H1 (cell line): ENCODE results near the gene IST1. TPM values are rescaled to one million over a fixed set of nuclear protein-coding genes. Genes with fewer than 3 reads are reported as not detected.
A peak's percentile ranks its signal among the peaks of the same experiment; 100 is the strongest.

Source experiments
- ASH2L ChIP-seq: fragments of 200-600, 300-600 bp; sonication (generic); IDR thresholded peaks from one replicate; pipeline ENCODE4 v1.7.1; 2017; ENCODE audit warnings: low read length
- BACH1 ChIP-seq: IDR thresholded peaks from 2 replicates; pipeline ENCODE4 v1.6.1; 2012; ENCODE audit warnings: low read length, improper control_type of control experiment
- BCL11A ChIP-seq, 2 experiments: IDR thresholded peaks; one replicate each; pipeline ENCODE4 v1.6.1; 2011; ENCODE audit warnings: low read depth in 2 of 2, low read length in 2 of 2, mild to moderate bottlenecking in 2 of 2
- CBX8 ChIP-seq: fragments of 300-800, 300-1000 bp; sonication (generic); IDR thresholded peaks from 2 replicates; pipeline ENCODE4 v1.7.1; 2016; ENCODE audit warnings: low read depth, low read length, borderline replicate concordance
- CHD1 ChIP-seq: IDR thresholded peaks from 2 replicates; pipeline ENCODE4 v1.6.1; 2012; ENCODE audit warnings: low read depth, low read length, improper control_type of control experiment
- CREB1 ChIP-seq: IDR thresholded peaks from 2 replicates; pipeline ENCODE4 v1.6.1; 2012; ENCODE audit warnings: inconsistent platforms
- CTBP2 ChIP-seq: IDR thresholded peaks from 2 replicates; pipeline ENCODE4 v1.7.0; 2011; ENCODE audit warnings: borderline replicate concordance, mild to moderate bottlenecking, moderate library complexity, mixed read lengths, low read length; ENCODE audit not compliant: insufficient read depth, insufficient read length
- EGR1 ChIP-seq: IDR thresholded peaks from 2 replicates; pipeline ENCODE4 v1.6.1; 2011; ENCODE audit warnings: low read depth, low read length, borderline replicate concordance
- EP300 ChIP-seq, 2 experiments: IDR thresholded peaks; 1 replicate in 1 of 2; 2 replicates in 1 of 2; pipeline ENCODE4 v1.6.1; 2011 to 2012; ENCODE audit warnings: low read depth in 2 of 2, low read length in 2 of 2, mild to moderate bottlenecking in 2 of 2, borderline replicate concordance in 1 of 2, inconsistent platforms in 1 of 2, moderate library complexity in 1 of 2
- HDAC6 ChIP-seq: IDR thresholded peaks from one replicate; pipeline ENCODE4 v1.7.1; 2012; ENCODE audit warnings: low read depth, mild to moderate bottlenecking, inconsistent platforms, low read length, moderate library complexity
- JUND ChIP-seq: IDR thresholded peaks from 2 replicates; pipeline ENCODE4 v1.6.1; 2011; ENCODE audit warnings: mild to moderate bottlenecking, improper control_type of control experiment, low read length
- KDM1A ChIP-seq: fragments of 200-600, 300-600 bp; sonication (generic); IDR thresholded peaks from 2 replicates; pipeline ENCODE4 v1.7.1; 2016; ENCODE audit warnings: mild to moderate bottlenecking, low read length, borderline replicate concordance
- NANOG ChIP-seq: IDR thresholded peaks from 2 replicates; pipeline ENCODE4 v1.6.1; 2011; ENCODE audit warnings: low read length, low read depth, mild to moderate bottlenecking, inconsistent platforms; ENCODE audit not compliant: insufficient read depth, poor library complexity, severe bottlenecking
- NRF1 ChIP-seq: IDR thresholded peaks from 2 replicates; pipeline ENCODE4 v1.6.1; 2011; ENCODE audit warnings: mild to moderate bottlenecking, low read depth, low read length, improper control_type of control experiment
- RFX5 ChIP-seq: IDR thresholded peaks from 2 replicates; pipeline ENCODE4 v1.6.1; 2011; ENCODE audit warnings: low read depth, low read length, improper control_type of control experiment, borderline replicate concordance
- RNF2 ChIP-seq: fragments of 200-900, 300-1000 bp; sonication (generic); IDR thresholded peaks from 2 replicates; pipeline ENCODE4 v1.7.1; 2016; ENCODE audit warnings: borderline replicate concordance, low read depth, mild to moderate bottlenecking, antibody characterized with exemption, low read length; ENCODE audit not compliant: poor library complexity, severe bottlenecking; ENCODE audit errors: missing control alignments
- SIN3A ChIP-seq, 2 experiments: IDR thresholded peaks in 1 of 2; conservative IDR thresholded peaks in 1 of 2; 2 replicates each; pipeline ENCODE4 v1.6.1; 2011 to 2012; ENCODE audit warnings: low read length in 2 of 2, improper control_type of control experiment in 1 of 2, low read depth in 1 of 2, mild to moderate bottlenecking in 1 of 2
- SP1 ChIP-seq: IDR thresholded peaks from 2 replicates; pipeline ENCODE4 v1.6.1; 2011; ENCODE audit warnings: low read depth, low read length
- TAF1 ChIP-seq: IDR thresholded peaks from 2 replicates; pipeline ENCODE4 v1.6.1; 2011; ENCODE audit warnings: mild to moderate bottlenecking, low read depth, low read length
- YY1 ChIP-seq: IDR thresholded peaks from 2 replicates; pipeline ENCODE4 v1.6.1; 2011; ENCODE audit warnings: low read depth, mild to moderate bottlenecking, low read length
- polyA plus RNA-seq, 7 experiments: library from polyadenylated mRNA; depleted of rRNA in 3 of 7; stranded (reverse) in 5 of 7; unstranded in 2 of 7; fragments of >200 nt in 5 of 7; fragments of 200-250 nt in 2 of 7; gene quantifications; 1 replicate in 5 of 7; 2 replicates in 1 of 7; 4 replicates in 1 of 7; pipeline versions ENCODE4 v1.2.1 to v1.2.3, GENCODE V29; 2011 to 2013; ENCODE audit warnings: missing spikeins in 2 of 7, mixed read lengths in 2 of 7
- total RNA-seq: library from RNA; stranded (reverse); fragmentation: NEBNext Ultra II Directional; extraction: Animal tissue kit (Norgen Biotek cat#: 25700); gene quantifications from 2 replicates; pipeline ENCODE4 v1.2.1, GENCODE V29; 2021
- TF ChIP-seq, protein P1 (sequence below): IDR thresholded peaks from 2 replicates; pipeline ENCODE4 v1.6.1; 2011; ENCODE audit warnings: low read length, improper control_type of control experiment
- TF ChIP-seq, protein P2 (sequence below): IDR thresholded peaks from 2 replicates; pipeline ENCODE4 v1.6.1; 2012; ENCODE audit warnings: inconsistent platforms

IST1 gene
- total and polyA plus RNA-seq, 2 of the 8 experiments (the other 6 are each of a cell fraction or from before 2014, with no cell fraction given): 190 to 248 TPM

DNA sequence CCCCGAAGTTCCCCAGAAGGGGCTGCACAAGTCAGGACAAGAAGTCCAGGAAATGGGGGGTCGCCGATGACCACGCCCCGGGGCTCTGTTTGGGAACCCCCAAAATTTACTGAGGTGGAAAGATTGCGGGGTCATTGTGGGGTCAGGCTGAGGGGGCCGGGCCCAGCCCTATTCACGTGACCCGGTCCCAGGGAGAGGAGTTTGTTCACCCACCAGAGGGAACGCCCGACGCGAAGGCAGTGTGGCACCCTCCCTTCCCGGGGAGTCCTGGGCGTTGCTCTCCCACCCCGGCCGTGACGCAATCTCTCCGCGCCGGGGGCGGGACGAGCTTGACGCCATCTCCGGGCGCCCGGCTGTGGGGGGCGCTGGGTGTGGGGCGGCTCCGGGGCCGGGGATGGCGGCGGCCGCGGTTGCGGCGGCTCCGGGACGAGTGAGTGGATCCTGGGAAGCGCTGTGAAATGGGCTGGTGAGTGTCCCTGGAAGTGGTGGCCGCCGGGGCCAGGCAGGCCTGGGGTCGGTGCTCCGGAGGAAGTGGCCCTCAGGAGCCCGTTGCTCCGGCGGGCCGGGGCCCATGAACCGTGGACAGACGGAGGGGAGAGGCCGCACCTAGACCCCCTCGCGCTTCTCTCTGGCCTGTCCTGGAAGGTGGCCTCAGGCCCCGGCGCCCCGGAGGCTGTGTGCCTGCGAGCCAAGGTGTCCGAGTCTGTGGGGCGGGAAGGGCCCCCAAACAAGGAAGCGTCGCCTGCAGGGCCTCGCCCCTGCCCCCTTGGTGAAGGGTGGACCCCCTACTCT is 49.5 kb upstream of the IST1 start, which contains the start of gene ATXN1L (continued):
- TF ChIP-seq, protein P1, sequence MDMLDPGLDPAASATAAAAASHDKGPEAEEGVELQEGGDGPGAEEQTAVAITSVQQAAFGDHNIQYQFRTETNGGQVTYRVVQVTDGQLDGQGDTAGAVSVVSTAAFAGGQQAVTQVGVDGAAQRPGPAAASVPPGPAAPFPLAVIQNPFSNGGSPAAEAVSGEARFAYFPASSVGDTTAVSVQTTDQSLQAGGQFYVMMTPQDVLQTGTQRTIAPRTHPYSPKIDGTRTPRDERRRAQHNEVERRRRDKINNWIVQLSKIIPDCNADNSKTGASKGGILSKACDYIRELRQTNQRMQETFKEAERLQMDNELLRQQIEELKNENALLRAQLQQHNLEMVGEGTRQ: peak; percentile 54; the same call in 1 of the 2 replicates
- TF ChIP-seq KDM1A (no peak), CBX8 (no peak), ASH2L (peak; percentile 97), SIN3A (conservative IDR thresholded peaks at IDR 0.05 in 1 of 2, IDR thresholded peaks at IDR 0.05 in 1 of 2; ENCODE audit: low read depth in 1 of 2, low read length in 2 of 2) (peak; percentile 52 to 79; a peak in 1 of 4 replicates), JUND (no peak), TAF1 (peak; percentile 94), BCL11A (IDR thresholded peaks at IDR 0.05; ENCODE audit: low read depth in 2 of 2, low read length in 2 of 2) (no peak), RNF2 (no peak), NANOG (no peak), CHD1 (no peak), HDAC6 (no peak), CREB1 (peak; percentile 99), EP300 (IDR thresholded peaks at IDR 0.05; ENCODE audit: borderline replicate concordance in 1 of 2, low read depth in 2 of 2, low read length in 2 of 2) (peak in 1 of 2 experiments; percentile 82; a peak in 1 of 3 replicates), CTBP2 (no peak), BACH1 (no peak), EGR1 (no peak), YY1 (peak; percentile 75; the same call in 1 of the 2 replicates), RFX5 (no peak), SP1 (peak; percentile 92), NRF1 (no peak)
- TF ChIP-seq, protein P2, sequence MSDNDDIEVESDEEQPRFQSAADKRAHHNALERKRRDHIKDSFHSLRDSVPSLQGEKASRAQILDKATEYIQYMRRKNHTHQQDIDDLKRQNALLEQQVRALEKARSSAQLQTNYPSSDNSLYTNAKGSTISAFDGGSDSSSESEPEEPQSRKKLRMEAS: no peak
